ENCODE results near the gene TMEM255B. TPM values are rescaled to one million over a fixed set of nuclear protein-coding genes. Genes with fewer than 3 reads are reported as not detected.
"Not testable (repeated sequence)": the region's sequence is repeated elsewhere in the genome, so short reads cannot be mapped to it uniquely, and the experiment has no call there.

TMEM255B gene
- total RNA-seq, 1 donor from 2014 or later, result 9.8 TPM

- DNase-seq (ENCODE audit: missing footprints); ATAC-seq; intact Hi-C loops (cut with DNase I): not testable (repeated sequence)
Measured at GRCh38 chr13:113834006-113834405, 75.0 kb downstream of the TMEM255B start.

- intact Hi-C loops (cut with DNase I), result no loop called here
- peak; percentile 63 for DNase-seq (ENCODE audit: missing footprints)
Measured at GRCh38 chr13:113834496-113835200, 75.6 kb downstream of the TMEM255B start.

GRCh38 chr13:113835461-113836270 is 76.6 kb downstream of the TMEM255B start:
- ATAC-seq (no peak), DNase-seq (ENCODE audit: missing footprints) (peak; percentile 55)
- intact Hi-C loops (cut with DNase I), result loop anchor here (2.0 kb wide), 2 partner anchors 25 to 47 kb away; no protein-coding TSS in a partner anchor

More at GRCh38 chr13:113834496-113835200, 75.6 kb downstream of the TMEM255B start:
- ATAC-seq, result no peak

DNA sequence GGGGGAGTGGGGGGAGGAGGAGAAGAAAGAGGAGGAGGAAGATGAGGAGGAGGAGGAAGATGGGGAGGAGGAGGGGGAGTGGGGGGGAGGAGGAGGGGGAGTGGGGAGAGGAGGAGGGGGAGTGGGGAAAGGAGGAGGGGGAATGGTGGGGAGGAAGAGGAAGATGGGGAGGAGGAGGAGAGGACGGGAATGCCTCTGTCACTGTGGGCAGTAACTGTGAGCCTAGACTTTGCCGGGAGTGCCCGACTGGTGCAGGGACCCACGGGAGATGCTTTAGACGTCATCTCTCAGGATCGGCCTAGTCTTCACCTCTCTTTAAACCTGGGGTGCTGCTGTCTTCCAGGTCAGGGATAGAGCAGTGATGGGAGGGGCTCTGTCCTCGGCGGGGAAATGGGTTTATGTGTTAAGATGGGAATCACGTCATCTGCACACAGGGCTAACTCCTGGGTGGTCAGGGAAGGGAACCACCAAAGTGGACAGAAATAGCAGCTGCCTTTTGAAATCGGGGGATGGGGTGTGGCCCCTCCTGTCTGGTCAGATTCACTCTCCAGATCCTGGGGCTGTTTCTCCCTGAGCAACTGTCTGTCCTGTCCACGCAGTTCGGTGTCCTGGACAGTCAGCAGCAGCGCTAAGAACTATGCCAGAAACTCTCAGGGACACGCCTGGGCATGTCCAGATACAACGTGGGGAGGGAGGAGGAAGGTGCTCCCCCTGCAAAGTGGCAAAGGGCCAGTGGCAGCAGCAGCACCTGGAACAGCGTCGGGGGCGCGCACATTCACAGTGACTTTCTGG is 77.9 kb downstream of the TMEM255B start:
- intact Hi-C loops (cut with DNase I), result loop anchor here (1.0 to 2.0 kb wide), 3 partner anchors 16 to 46 kb away; no protein-coding TSS in a partner anchor
- DNase-seq (ENCODE audit: missing footprints) (peak; percentile 80), ATAC-seq (peak; percentile 83)

GRCh38 chr13:113837560-113838355 is 78.7 kb downstream of the TMEM255B start:
- intact Hi-C loops (cut with DNase I), result loop anchor here (1.0 to 2.0 kb wide), 3 partner anchors 16 to 45 kb away; no protein-coding TSS in a partner anchor
- ATAC-seq (peak; percentile 96), DNase-seq (ENCODE audit: missing footprints) (peak; percentile 96)

DNA sequence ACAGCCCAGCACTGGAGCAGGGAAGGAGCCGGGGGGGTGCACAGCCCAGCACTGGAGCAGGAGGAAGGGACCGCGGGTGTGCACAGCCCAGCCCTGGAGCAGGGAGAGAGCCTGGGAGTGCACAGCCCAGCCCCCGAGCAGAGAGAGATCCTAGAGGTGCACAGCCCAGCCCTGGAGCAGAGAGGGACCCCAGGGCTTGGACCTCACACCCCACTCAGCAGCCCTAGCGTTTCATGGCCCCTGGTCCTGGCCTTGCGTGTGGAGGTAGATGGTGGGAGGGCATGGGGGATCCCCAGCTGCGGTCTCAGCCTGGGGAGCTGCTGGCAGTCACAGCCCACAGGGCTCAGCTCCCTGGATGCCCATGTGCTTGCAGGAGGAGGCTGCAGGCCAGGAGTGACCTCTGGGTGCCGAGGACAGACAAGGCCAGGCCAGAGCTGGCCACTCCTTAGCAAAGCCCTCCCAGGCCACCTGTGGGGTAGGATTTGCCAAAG is 79.7 kb downstream of the TMEM255B start:
- DNase-seq (ENCODE audit: missing footprints) (peak; percentile 60), ATAC-seq (no peak)
- intact Hi-C loops (cut with DNase I), result no loop called here

DNA sequence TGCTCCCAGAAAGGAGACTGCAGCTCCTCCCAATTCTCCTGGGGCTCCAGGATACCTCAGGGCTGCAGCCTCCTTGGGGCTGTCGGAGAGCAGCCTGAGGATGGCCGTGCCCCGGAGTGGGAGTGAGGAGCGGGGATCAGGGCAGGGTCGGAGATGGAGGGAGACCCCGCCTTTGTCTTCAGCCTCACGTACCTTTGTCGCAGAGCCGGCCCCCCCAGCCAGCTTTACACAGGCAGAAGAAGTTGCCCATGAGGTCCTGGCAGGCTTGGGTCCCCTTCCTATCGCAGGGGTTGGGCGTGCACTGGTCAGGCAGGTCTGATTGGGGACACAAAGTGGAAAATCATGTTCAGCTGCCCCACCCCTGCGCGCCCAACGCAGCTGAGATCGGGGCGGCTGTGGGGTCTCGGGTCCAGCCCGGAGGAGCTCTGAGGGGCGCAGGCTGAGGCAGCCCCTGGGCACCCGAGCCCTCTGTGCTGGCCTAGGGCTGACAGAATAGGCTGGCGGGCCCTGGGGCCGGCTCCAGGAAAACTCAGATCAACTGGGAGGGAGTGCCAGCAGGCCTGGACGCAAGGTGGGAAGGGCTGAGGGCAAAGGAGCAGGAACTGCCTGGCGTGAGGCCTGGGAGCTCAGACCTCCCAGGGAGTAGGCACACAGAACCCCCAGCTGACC is 80.6 kb downstream of the TMEM255B start:
- intact Hi-C loops (cut with DNase I), result no loop called here
- no peak for ATAC-seq
- DNase-seq (ENCODE audit: missing footprints), result peak; percentile 74

GRCh38 chr13:113840541-113841352 is 81.7 kb downstream of the TMEM255B start:
- intact Hi-C loops (cut with DNase I), result no loop called here
- ATAC-seq, result no peak
- DNase-seq (ENCODE audit: missing footprints), result peak; percentile 73

GRCh38 chr13:113841353-113841650 is 82.3 kb downstream of the TMEM255B start:
- intact Hi-C loops (cut with DNase I), result no loop called here
- DNase-seq (ENCODE audit: missing footprints) (no peak), ATAC-seq (no peak)

GRCh38 chr13:113842336-113843062 is 83.5 kb downstream of the TMEM255B start:
- DNase-seq (ENCODE audit: missing footprints) (peak; percentile 72), ATAC-seq (no peak)
- intact Hi-C loops (cut with DNase I), result no loop called here

GRCh38 chr13:113843063-113843654 is 84.1 kb downstream of the TMEM255B start:
- peak; percentile 45 for ATAC-seq
- no peak for DNase-seq (ENCODE audit: missing footprints)
- intact Hi-C loops (cut with DNase I), result no loop called here

GRCh38 chr13:113843864-113844556 is 85.0 kb downstream of the TMEM255B start:
- intact Hi-C loops (cut with DNase I), result no loop called here
- DNase-seq (ENCODE audit: missing footprints) (no peak), ATAC-seq (no peak)

DNA sequence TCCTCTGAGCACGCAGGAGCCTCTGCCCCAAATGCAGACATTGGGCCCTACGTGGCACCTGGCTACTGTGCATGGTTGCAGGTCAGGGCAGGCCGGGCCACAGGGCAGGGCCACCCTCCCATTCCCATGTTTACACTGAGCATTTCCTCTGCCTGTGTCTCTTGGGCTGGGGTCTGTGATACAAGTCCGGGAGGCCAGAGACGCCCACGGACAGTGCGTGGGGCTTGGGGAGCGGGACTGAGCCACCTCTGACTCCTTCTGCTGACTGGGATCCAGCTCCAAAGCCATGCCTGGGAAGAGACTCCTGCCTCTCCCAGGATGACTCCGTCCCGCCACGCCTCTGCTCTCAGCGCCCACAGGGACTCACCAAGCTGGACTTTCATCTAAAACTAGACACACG is 86.0 kb downstream of the TMEM255B start:
- intact Hi-C loops (cut with DNase I), result no loop called here
- no peak for DNase-seq (ENCODE audit: missing footprints)
- no peak for ATAC-seq

DNA sequence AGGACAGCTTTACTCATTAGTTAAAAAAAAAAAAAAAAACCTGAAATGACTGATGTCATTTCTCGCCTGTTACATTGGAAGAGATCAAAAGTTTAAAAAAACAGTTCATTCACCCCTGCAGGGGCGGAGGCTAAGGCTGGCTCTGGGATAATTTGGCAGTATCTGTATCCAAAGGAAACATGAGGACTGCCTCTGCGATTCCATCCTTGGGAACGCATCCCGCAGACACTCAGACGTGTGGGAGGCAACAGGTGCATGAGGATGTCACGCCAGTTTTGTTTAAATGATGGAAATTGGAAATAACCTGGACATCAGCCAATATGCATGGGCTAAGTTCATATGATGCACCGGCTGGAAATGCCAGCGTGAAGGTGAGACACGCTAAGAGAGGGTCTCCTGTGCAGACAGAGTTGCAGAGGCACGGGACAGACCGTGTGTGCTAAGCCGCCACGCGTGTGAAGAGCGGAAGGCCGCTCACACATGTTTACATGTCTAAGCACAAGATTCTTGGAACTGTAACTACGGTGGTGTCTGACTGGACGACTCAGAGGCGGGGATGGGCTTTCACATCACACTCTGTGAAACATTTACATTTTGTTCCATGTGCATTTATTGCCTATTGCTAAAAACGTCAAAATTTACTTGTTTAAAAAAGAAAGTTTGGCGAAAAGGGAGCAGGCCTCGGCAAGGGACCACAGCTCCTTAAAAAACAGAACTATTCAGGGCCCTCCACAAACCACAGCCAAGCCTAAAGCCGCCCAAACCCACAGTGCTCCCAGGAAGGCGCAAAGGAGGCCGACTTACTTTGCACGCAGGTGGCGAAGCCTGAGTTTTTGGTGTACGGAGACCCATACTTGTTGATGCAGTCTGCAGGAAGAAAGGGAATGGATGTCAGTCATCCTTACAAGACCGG is 87.0 kb downstream of the TMEM255B start:
- intact Hi-C loops (cut with DNase I), result no loop called here
- ATAC-seq, result no peak
- DNase-seq (ENCODE audit: missing footprints), result no peak
